NCI-H2171 (cell line): ENCODE measurements around the gene TFG.

ENCODE experiments used
- DNase-seq: peaks from one replicate; lab custom pipeline; 2025; lab: John Stamatoyannopoulos, UW

The TFG gene

GRCh38 chr3:100798012-100798411 lies 88.7 kb downstream of the TFG start:
- DNase-seq: no peak
